ENCODE data around the gene PDGFRA.
"Not testable (repeated sequence)": the region's sequence is repeated elsewhere in the genome, so short reads cannot be mapped to it uniquely, and the experiment has no call there.

PDGFRA gene

DNA sequence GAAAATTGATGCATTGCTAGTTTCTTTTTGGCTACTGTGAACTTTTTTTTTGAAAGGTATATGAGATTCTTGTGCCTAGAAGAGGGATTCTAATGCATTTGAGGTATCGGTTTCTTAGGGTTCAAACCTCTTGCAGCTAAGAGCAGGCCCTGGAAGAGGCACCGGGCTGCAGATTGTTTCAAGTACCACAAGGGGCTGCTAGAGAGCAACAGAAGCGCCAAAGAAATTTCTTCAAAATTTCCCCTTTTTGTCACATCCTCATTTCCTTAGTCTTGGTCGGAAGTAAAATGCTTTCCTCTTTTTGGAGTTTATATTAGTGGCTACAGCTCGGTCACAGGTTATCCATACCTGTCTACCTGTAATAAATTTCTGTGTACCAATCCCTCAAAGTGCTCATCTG lies 89.8 kb downstream of the PDGFRA start:
- DNase-seq (ENCODE audit: low read depth in 2 of 2) = no peak

GRCh38 chr4:54320826-54321685 lies 92.0 kb downstream of the PDGFRA start:
- DNase-seq (ENCODE audit: low read depth in 2 of 2) = no peak

GRCh38 chr4:54322818-54323417 lies 93.8 kb downstream of the PDGFRA start:
- DNase-seq (ENCODE audit: low read depth in 2 of 2) = no peak

DNA sequence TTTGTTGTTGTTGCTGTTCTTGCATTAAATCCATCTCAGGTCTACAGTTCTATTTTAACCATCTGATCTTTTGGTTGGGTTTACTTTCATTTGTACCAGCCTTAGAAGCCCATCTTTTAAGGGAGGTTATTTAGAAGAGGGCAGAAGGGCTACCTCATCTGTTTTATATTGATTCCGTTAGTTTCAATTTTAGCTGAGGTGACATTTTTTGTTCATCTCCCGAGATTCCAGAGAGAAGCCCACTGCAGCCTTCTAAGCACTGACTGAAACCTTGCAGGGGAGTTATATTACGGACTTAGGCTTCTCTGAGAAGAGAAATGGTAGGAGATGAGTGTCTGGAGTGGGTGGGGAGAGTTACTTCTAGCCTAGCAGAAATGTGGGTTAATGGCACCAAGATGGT lies 101.8 kb downstream of the PDGFRA start:
- no peak for DNase-seq (ENCODE audit: low read depth in 2 of 2)

GRCh38 chr4:54332542-54332941 lies 103.4 kb downstream of the PDGFRA start:
- no peak for DNase-seq (ENCODE audit: low read depth in 2 of 2)

DNA sequence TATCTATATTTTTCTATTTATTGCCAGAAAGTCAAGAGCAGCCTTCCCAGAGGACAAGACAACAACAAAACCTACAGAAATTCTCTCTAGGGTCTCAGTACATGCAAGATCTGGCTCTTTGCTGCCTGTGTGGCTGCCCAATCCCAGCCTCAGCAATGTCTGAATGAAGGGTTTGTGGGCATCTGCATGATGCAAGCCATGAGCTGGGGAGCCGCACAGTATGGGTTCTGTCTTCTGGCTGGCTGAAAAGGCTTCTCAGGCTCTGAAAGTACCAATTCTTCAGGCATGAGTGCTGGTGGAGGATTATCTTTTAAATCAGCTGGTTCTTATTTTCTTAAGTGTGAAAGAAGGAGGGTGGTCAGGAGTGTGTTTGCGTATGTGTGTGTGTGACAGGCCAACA lies 104.6 kb downstream of the PDGFRA start:
- DNase-seq (ENCODE audit: low read depth in 2 of 2) = no peak

- not testable (repeated sequence) for DNase-seq (ENCODE audit: low read depth in 2 of 2)
Measured at GRCh38 chr4:54334769-54335168, 105.7 kb downstream of the PDGFRA start.

DNA sequence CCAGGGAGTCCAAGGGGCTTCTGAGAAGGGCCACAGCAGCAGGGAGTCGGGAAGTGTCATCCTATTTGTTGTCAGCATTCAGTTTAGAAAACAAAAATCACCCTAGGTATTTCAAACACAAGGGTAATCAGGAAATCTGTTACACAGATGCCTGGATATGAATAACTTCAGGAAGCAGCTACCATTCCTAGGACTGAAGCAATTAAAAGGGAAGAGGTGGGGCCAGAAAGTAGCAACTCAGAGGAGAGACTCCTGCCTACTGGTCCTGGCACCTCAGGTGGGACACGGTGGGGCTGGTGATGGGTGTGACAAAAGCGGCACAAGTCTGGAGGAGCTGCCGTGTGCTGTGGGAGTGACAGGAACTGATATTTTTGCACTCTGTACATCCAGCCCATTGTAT lies 107.9 kb downstream of the PDGFRA start:
- no peak for DNase-seq (ENCODE audit: low read depth in 2 of 2)

- DNase-seq (ENCODE audit: low read depth in 2 of 2) = not testable (repeated sequence)
Measured at GRCh38 chr4:54342067-54342466, 113.0 kb downstream of the PDGFRA start.
